HG03565 (cell line): Measurements from ENCODE around the gene ZNF157.

Experiments
- ATAC-seq: cut with Tn5 transposase; IDR thresholded peaks from one replicate; pipeline ENCODE4 v1.9.1; 2021; ENCODE audit warnings: mild to moderate bottlenecking, moderate library complexity; ENCODE audit not compliant: unreplicated experiment

The ZNF157 gene

DNA sequence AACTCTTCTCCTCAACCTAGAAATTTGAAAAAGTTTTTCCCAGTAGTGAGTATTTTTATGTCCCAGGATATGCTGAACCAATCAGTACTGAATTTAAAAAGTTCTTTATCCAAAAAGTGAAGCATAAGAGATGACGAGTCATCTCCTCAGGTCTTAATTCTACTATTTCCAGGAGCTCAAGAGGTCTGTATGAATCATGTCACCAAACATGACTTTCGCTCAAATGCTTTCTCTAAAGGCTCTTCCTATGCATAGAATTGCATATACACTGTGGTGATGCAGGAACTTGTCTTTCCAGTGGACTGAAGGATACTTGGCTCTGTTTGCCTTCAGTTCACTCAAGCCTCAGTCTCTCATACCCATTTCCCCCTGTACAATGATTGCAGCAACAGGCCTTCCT is 76.6 kb downstream of the ZNF157 start:
- no peak for ATAC-seq

GRCh38 chrX:47447607-47448006 is 77.2 kb downstream of the ZNF157 start:
- ATAC-seq = no peak

- ATAC-seq = no peak
These were observed 77.9 kb downstream of the ZNF157 start for GRCh38 chrX:47448165-47448806.

DNA sequence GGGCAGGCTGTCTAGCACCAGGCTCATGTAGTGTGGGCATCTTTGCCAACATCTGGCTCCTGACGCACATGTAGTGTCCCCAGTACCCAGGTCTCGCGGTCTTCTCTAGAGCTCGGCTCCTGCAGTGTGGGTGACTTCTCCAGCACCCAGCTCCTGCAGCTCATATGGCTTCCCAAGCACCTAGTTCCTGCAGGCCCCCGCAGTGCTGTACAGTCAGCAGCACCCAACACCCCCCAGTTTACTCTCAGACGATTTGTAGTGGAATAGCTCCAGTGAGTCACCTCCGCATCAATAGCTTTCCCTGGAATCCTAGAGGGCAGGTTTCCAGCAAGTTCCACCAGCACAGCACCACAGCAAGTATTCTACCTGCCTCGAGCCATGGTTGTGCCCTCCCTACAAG is 81.7 kb downstream of the ZNF157 start:
- no peak for ATAC-seq

- ATAC-seq = no peak
These were observed 85.7 kb downstream of the ZNF157 start for GRCh38 chrX:47456080-47456479.

DNA sequence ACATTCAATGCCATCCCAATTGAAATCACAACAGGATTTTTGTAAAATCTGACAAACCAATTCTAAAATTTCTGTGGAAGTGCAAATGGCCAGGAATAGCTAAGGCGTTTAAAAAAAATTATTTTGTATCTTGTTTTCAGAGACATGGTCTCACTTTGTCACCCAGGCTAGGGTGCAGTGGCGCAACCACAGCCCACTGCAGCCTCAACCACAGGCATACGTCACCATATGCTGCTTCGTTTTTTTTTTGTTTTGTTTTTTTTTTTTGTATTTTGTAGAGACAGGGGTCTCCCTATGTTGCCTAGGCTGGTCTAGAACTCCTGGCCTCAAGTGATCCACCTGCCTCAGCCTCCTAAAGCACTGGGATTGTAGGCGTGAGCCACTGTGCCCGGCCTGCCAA is 88.2 kb downstream of the ZNF157 start:
- no peak for ATAC-seq

DNA sequence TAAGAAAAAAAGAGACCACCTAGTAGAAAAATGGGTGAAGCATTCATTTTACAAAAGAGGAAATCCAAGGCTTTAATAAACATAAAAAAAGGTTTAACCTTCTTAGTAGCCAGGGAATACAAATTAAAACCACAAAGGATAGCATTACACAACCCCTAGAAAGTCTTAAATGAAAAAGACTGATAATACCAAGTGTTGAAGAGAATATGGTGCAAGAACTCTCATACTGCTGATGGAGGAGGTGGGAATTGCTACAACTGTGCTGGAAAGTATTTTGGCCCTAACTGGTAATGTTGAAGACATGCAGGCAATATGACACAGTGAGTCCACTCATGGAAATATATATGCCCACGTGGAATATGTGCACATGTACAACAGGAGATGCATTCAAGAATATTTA is 90.2 kb downstream of the ZNF157 start:
- no peak for ATAC-seq
